H1 (cell line): ENCODE data around the gene CSNK1A1. TPM values are rescaled to one million over a fixed set of nuclear protein-coding genes. Genes with fewer than 3 reads are reported as not detected.
"Not testable (repeated sequence)": the region's sequence is repeated elsewhere in the genome, so short reads cannot be mapped to it uniquely, and the experiment has no call there.

Experiments
- CTCF ChIA-PET: fragments of 300-600 bp; sonication (Branson Sonifier 250); formaldehyde crosslinking; loops from one replicate; lab custom pipeline; 2021; ENCODE audit not compliant: partially characterized antibody; lab: Charles Lee
- POLR2A ChIA-PET: fragments of 300-600 bp; sonication (Branson Sonifier 250); formaldehyde crosslinking; loops from one replicate; lab custom pipeline; 2021; ENCODE audit warnings: inconsistent platforms; ENCODE audit not compliant: partially characterized antibody; lab: Charles Lee
- DNase-seq, 2 experiments: peaks; one replicate each; pipeline versions ENCODE4 v3.0.0 to v3.0.0-alpha.2; 2010 to 2022; ENCODE audit warnings: low spot score in 2 of 2, low read depth in 1 of 2, mixed read lengths in 1 of 2
- FAIRE-seq: peaks from 2 replicates; lab custom pipeline; 2011; peaks lifted over from hg19 to GRCh38; lab: Jason Lieb, UNC
- H2AFZ ChIP-seq: 2 replicates; pipeline ENCODE4 v1.8.1; 2012; ENCODE audit warnings: low read length, inconsistent platforms
- H2AK5ac ChIP-seq: 2 replicates; pipeline ENCODE4 v1.6.1; 2013; ENCODE audit warnings: low read depth, low read length
- H2BK120ac ChIP-seq: replicated peaks from 2 replicates; pipeline ENCODE3; 2013; ENCODE audit warnings: low read depth, low read length, inconsistent platforms
- H2BK12ac ChIP-seq: 2 replicates; pipeline ENCODE4 v1.6.1; 2013; ENCODE audit warnings: low read depth, low read length
- H2BK15ac ChIP-seq: 2 replicates; pipeline ENCODE4 v1.6.1; 2013; ENCODE audit warnings: low read length
- H2BK20ac ChIP-seq: 2 replicates; pipeline ENCODE4 v1.6.1; 2013; ENCODE audit warnings: low read length
- H2BK5ac ChIP-seq: 2 replicates; pipeline ENCODE4 v1.6.1; 2013; ENCODE audit warnings: low read depth, low read length
- H3K14ac ChIP-seq: 2 replicates; pipeline ENCODE4 v1.6.1; 2013; ENCODE audit warnings: inconsistent platforms; ENCODE audit not compliant: insufficient read length
- H3K18ac ChIP-seq: 2 replicates; pipeline ENCODE4 v1.6.1; 2013; ENCODE audit warnings: low read length; ENCODE audit errors: extremely low read depth
- H3K23ac ChIP-seq: 2 replicates; pipeline ENCODE4 v1.6.1; 2013; ENCODE audit warnings: inconsistent platforms; ENCODE audit not compliant: insufficient read length
- H3K23me2 ChIP-seq: 2 replicates; pipeline ENCODE4 v1.6.1; 2013; ENCODE audit warnings: low read depth, low read length
- H3K27ac ChIP-seq: 2 replicates; pipeline ENCODE4 v1.6.1; 2011; ENCODE audit warnings: low read depth, low read length, inconsistent platforms
- H3K27me3 ChIP-seq, 4 experiments: replicated peaks in 1 of 4; 1 replicate in 1 of 4; 2 replicates in 3 of 4; pipeline versions ENCODE4 v1.6.1 to v1.8.1; 2011 to 2013; ENCODE audit warnings: low read length in 3 of 4, mild to moderate bottlenecking in 3 of 4, inconsistent platforms in 2 of 4, mixed read lengths in 2 of 4, moderate library complexity in 1 of 4; ENCODE audit not compliant: control insufficient read depth in 3 of 4, insufficient read depth in 3 of 4; ENCODE audit errors: extremely low read depth in 1 of 4
- H3K36me3 ChIP-seq, 4 experiments: 2 replicates each; pipeline versions ENCODE4 v1.6.1 to v1.8.1; 2011 to 2013; ENCODE audit warnings: mild to moderate bottlenecking in 4 of 4, low read length in 3 of 4, moderate library complexity in 2 of 4, control low read depth in 1 of 4, inconsistent platforms in 1 of 4; ENCODE audit not compliant: insufficient read depth in 4 of 4, control insufficient read depth in 2 of 4
- H3K4ac ChIP-seq: replicated peaks from 2 replicates; pipeline ENCODE3; 2013; ENCODE audit warnings: low read length, low read depth, mixed read lengths, inconsistent platforms; ENCODE audit not compliant: insufficient read length
- H3K4me1 ChIP-seq, 4 experiments: replicated peaks in 1 of 4; 1 replicate in 1 of 4; 2 replicates in 3 of 4; pipeline versions ENCODE4 v1.6.1 to v1.8.1; 2011 to 2013; ENCODE audit warnings: low read length in 3 of 4, inconsistent platforms in 2 of 4, mixed read lengths in 1 of 4; ENCODE audit not compliant: insufficient read depth in 4 of 4, control insufficient read depth in 3 of 4
- H3K4me2 ChIP-seq, 2 experiments: 2 replicates each; pipeline versions ENCODE4 v1.6.1 to v1.8.1; 2011 to 2013; ENCODE audit warnings: low read depth in 2 of 2, low read length in 2 of 2, control low read depth in 1 of 2, inconsistent platforms in 1 of 2, mild to moderate bottlenecking in 1 of 2; ENCODE audit not compliant: insufficient read depth in 1 of 2
- H3K4me3 ChIP-seq, 4 experiments: fragments of 200-600, 300-600 bp in 1 of 4; sonication (generic), shearing (Covaris generic), sonication (Bioruptor Twin) in 1 of 4; 2 replicates each; pipeline versions ENCODE4 v1.5.1 to v1.8.1; 2011 to 2016; ENCODE audit warnings: low read length in 4 of 4, low read depth in 3 of 4, control low read depth in 2 of 4, inconsistent platforms in 2 of 4, mild to moderate bottlenecking in 2 of 4, mixed read lengths in 1 of 4, moderate library complexity in 1 of 4; ENCODE audit not compliant: insufficient read depth in 2 of 4; ENCODE audit errors: extremely low read depth in 1 of 4
- H3K56ac ChIP-seq: replicated peaks from 2 replicates; pipeline ENCODE3; 2013; ENCODE audit warnings: low read depth, mild to moderate bottlenecking, mixed read lengths, low read length, inconsistent platforms; ENCODE audit not compliant: insufficient read length
- H3K79me1 ChIP-seq: 2 replicates; pipeline ENCODE4 v1.6.1; 2013; ENCODE audit warnings: low read depth, low read length, control low read depth
- H3K79me2 ChIP-seq, 2 experiments: 2 replicates each; pipeline versions ENCODE4 v1.6.1 to v1.8.1; 2012 to 2013; ENCODE audit warnings: low read length in 2 of 2, mild to moderate bottlenecking in 2 of 2, inconsistent platforms in 1 of 2; ENCODE audit not compliant: insufficient read depth in 2 of 2, control insufficient read depth in 1 of 2
- H3K9ac ChIP-seq, 4 experiments: replicated peaks in 1 of 4; 1 replicate in 1 of 4; 2 replicates in 3 of 4; pipeline versions ENCODE4 v1.6.1 to v1.8.1; 2011 to 2013; ENCODE audit warnings: low read depth in 3 of 4, low read length in 3 of 4, control low read depth in 2 of 4, mild to moderate bottlenecking in 2 of 4, moderate library complexity in 2 of 4, inconsistent platforms in 1 of 4; ENCODE audit errors: extremely low read depth in 1 of 4
- H3K9me3 ChIP-seq, 2 experiments: 2 replicates each; pipeline versions ENCODE4 v1.6.1 to v1.8.1; 2012 to 2013; ENCODE audit warnings: mild to moderate bottlenecking in 2 of 2, moderate library complexity in 2 of 2, control low read depth in 1 of 2, inconsistent platforms in 1 of 2, low read depth in 1 of 2, low read length in 1 of 2, mixed read lengths in 1 of 2; ENCODE audit not compliant: insufficient read depth in 2 of 2
- H4K20me1 ChIP-seq, 2 experiments: replicated peaks in 1 of 2; 2 replicates each; pipeline versions ENCODE3 to v1.8.1; 2011 to 2013; ENCODE audit warnings: inconsistent platforms in 2 of 2, low read length in 2 of 2, mild to moderate bottlenecking in 1 of 2; ENCODE audit not compliant: insufficient read depth in 2 of 2, control insufficient read depth in 1 of 2
- H4K5ac ChIP-seq: 2 replicates; pipeline ENCODE4 v1.6.1; 2013; ENCODE audit warnings: low read length, low read depth, mixed read lengths, inconsistent platforms; ENCODE audit not compliant: insufficient read length
- H4K8ac ChIP-seq: 2 replicates; pipeline ENCODE4 v1.8.0; 2013; ENCODE audit warnings: mild to moderate bottlenecking, moderate library complexity, low read length, inconsistent platforms; ENCODE audit not compliant: insufficient read depth; ENCODE audit errors: extremely low read depth
- H4K91ac ChIP-seq: replicated peaks from 2 replicates; pipeline ENCODE3; 2013; ENCODE audit warnings: low read length, mixed read lengths, inconsistent platforms; ENCODE audit not compliant: insufficient read length
- ATF2 ChIP-seq: IDR thresholded peaks from 2 replicates; pipeline ENCODE4 v1.6.1; 2012; ENCODE audit warnings: low read length, inconsistent platforms
- MAFK ChIP-seq: IDR thresholded peaks from 2 replicates; pipeline ENCODE4 v1.6.1; 2012; ENCODE audit warnings: low read depth, mild to moderate bottlenecking, improper control_type of control experiment, low read length
- POU5F1 ChIP-seq: IDR thresholded peaks from 2 replicates; pipeline ENCODE4 v1.6.1; 2011; ENCODE audit warnings: low read depth, mild to moderate bottlenecking, low read length, moderate library complexity
- USF2 ChIP-seq: IDR thresholded peaks from 2 replicates; pipeline ENCODE4 v1.6.1; 2011; ENCODE audit warnings: low read length, improper control_type of control experiment
- WGBS, 2 experiments: shearing (Covaris generic) in 1 of 2; methylation state at CpG; one replicate each; pipeline versions ENCODE4 v1.1.6 to v1.1.7; 2013 to 2015; ENCODE audit warnings: low lambda C conversion rate in 2 of 2, mixed read lengths in 2 of 2, inconsistent platforms in 1 of 2, low coverage in 1 of 2, missing lambda C conversion rate in 1 of 2; ENCODE audit not compliant: insufficient replicate concordance in 2 of 2, insufficient coverage in 1 of 2, insufficient read length in 1 of 2; ENCODE audit errors: extremely low coverage in 1 of 2, missing lambda C conversion rate in 1 of 2; 5-methylcytosine and 5-hydroxymethylcytosine counted together
- polyA plus RNA-seq, 7 experiments: library from polyadenylated mRNA; depleted of rRNA in 3 of 7; stranded (reverse) in 5 of 7; unstranded in 2 of 7; fragments of >200 nt in 5 of 7; fragments of 200-250 nt in 2 of 7; gene quantifications; 1 replicate in 5 of 7; 2 replicates in 1 of 7; 4 replicates in 1 of 7; pipeline versions ENCODE4 v1.2.1 to v1.2.3, GENCODE V29; 2011 to 2013; ENCODE audit warnings: missing spikeins in 2 of 7, mixed read lengths in 2 of 7
- total RNA-seq: library from RNA; stranded (reverse); fragmentation: NEBNext Ultra II Directional; extraction: Animal tissue kit (Norgen Biotek cat#: 25700); gene quantifications from 2 replicates; pipeline ENCODE4 v1.2.1, GENCODE V29; 2021

The CSNK1A1 gene
- total and polyA plus RNA-seq, 2 of the 8 experiments (the other 6 are each of a cell fraction or from before 2014, with no cell fraction given) = 61.2 to 244 TPM

- TF ChIP-seq USF2 (no peak), ATF2 (no peak), POU5F1 (no peak), MAFK (no peak)
Measured at GRCh38 chr5:149537374-149537975, 13.8 kb downstream of the CSNK1A1 start (continued).

- H3K14ac ChIP-seq, FAIRE-seq, DNase-seq, H3K23ac ChIP-seq, H2BK5ac ChIP-seq, H3K4ac ChIP-seq, H2BK20ac ChIP-seq, H3K9ac ChIP-seq, H3K23me2 ChIP-seq, H4K5ac ChIP-seq, H3K4me1 ChIP-seq, H2BK15ac ChIP-seq, H3K18ac ChIP-seq, H3K27me3 ChIP-seq, H4K91ac ChIP-seq, H2AK5ac ChIP-seq, H2AFZ ChIP-seq, H3K79me1 ChIP-seq, H3K9me3 ChIP-seq, H4K8ac ChIP-seq, H2BK120ac ChIP-seq, H2BK12ac ChIP-seq, H3K56ac ChIP-seq, H3K27ac ChIP-seq, H3K4me3 ChIP-seq, H3K4me2 ChIP-seq: not testable (repeated sequence)
- peaks cover 67 to 99% of the 10 kb centered on the region in 2 experiments for H3K79me2 ChIP-seq
- peaks cover 15 to 24% of the 10 kb centered on the region in 2 experiments for H4K20me1 ChIP-seq
- WGBS, 2 experiments = 92% methylated on average over 6 of the region's 6 CpGs; no CpG with 5 or more reads in 1 of the 2 experiments
- peaks cover 0 to 33% (median 0%) of the 10 kb centered on the region in 4 experiments; a peak in 3 of 8 replicates for H3K36me3 ChIP-seq
- ChIA-PET CTCF (interaction anchor here (0.6 to 1.9 kb wide), 8 partner anchors 9 to 190 kb away, joined by 3 to 7 read pairs (median 4); no protein-coding TSS in a partner anchor), POLR2A (interaction anchor here (1.0 to 6.8 kb wide), 8 partner anchors 9 to 72 kb away, joined by 3 to 37 read pairs (median 4); partner anchors contain the start of gene CSNK1A1)
Measured at GRCh38 chr5:149535787-149536186, 15.5 kb downstream of the CSNK1A1 start.
